HCT116 (cell line): ENCODE measurements around the gene SLC24A3. TPM values are rescaled to one million over a fixed set of nuclear protein-coding genes. Genes with fewer than 3 reads are reported as not detected.

Experiments
- ATAC-seq: fragments of 200-7000 bp; cut with Tn5 transposase; 2 replicates; pipeline ENCODE4 v1.9.1; 2020; ENCODE audit warnings: mild to moderate bottlenecking, moderate library complexity
- BruUV-seq: library from RNA; stranded (reverse); fragments of 400-500 nt; replicated peaks from 2 replicates; lab custom pipeline; 2021; lab: Mats Ljungman, UMichigan
- CTCF ChIA-PET: fragments of 300-600 bp; sonication (Branson Sonifier 250); formaldehyde crosslinking; loops from one replicate; lab custom pipeline; 2021; ENCODE audit warnings: antibody characterized with exemption; lab: Charles Lee
- POLR2A ChIA-PET: fragments of 300-600, 350-600 bp; sonication (Branson Sonifier 250); formaldehyde crosslinking; loops from one replicate; lab custom pipeline; 2021; ENCODE audit warnings: antibody characterized with exemption; lab: Charles Lee
- RAD21 ChIA-PET, 2 experiments: fragments of 300-600 bp; sonication (Branson Sonifier 250); formaldehyde crosslinking; loops; one replicate each; lab custom pipeline; 2023; ENCODE audit warnings: low total read pairs in 2 of 2; ENCODE audit not compliant: uncharacterized antibody in 2 of 2, unreplicated experiment in 2 of 2, low non-redundant PET in 1 of 2; lab: Charles Lee
- DNase-seq: peaks from one replicate; pipeline ENCODE4 v3.0.0-alpha.2; 2010; ENCODE audit warnings: low read depth, low spot score
- H2AFZ ChIP-seq: fragments of 200-600 bp; shearing (Covaris generic), sonication (generic); 2 replicates; pipeline ENCODE4 v1.6.1; 2017; ENCODE audit warnings: low read depth, mixed run types, mixed read lengths, antibody characterized with exemption, low read length; ENCODE audit not compliant: poor library complexity, severe bottlenecking
- H3K27ac ChIP-seq: 2 replicates; pipeline ENCODE4 v1.5.1; 2012; ENCODE audit warnings: low read depth, low read length
- H3K27me3 ChIP-seq: fragments of 200-600 bp; sonication (generic); 2 replicates; pipeline ENCODE4 v1.6.1; 2016; ENCODE audit warnings: mixed run types, low read length, mixed read lengths; ENCODE audit not compliant: insufficient read depth
- H3K36me3 ChIP-seq, 2 experiments: fragments of 200-500 bp in 1 of 2; fragments of 200-600 bp in 1 of 2; sonication (Bioruptor generic) in 1 of 2; sonication (generic) in 1 of 2; 2 replicates each; pipeline versions ENCODE4 v1.5.1 to v1.6.1; 2014 to 2016; ENCODE audit warnings: low read length in 2 of 2, inconsistent platforms in 1 of 2, mixed read lengths in 1 of 2, mixed run types in 1 of 2; ENCODE audit not compliant: insufficient read depth in 2 of 2, control insufficient read depth in 1 of 2
- H3K4me1 ChIP-seq, 2 experiments: fragments of 200-600 bp in 1 of 2; sonication (generic) in 1 of 2; 2 replicates each; pipeline versions ENCODE4 v1.5.1 to v1.6.1; 2012 to 2017; ENCODE audit warnings: low read length in 2 of 2, inconsistent platforms in 1 of 2, mild to moderate bottlenecking in 1 of 2, mixed read lengths in 1 of 2, mixed run types in 1 of 2, moderate library complexity in 1 of 2; ENCODE audit not compliant: insufficient read depth in 2 of 2, control insufficient read depth in 1 of 2
- H3K4me2 ChIP-seq: fragments of 200-600 bp; sonication (generic); 2 replicates; pipeline ENCODE4 v1.6.1; 2017; ENCODE audit warnings: mixed run types, low read length, mixed read lengths
- H3K4me3 ChIP-seq, 2 experiments: fragments of 200-600 bp in 1 of 2; sonication (generic) in 1 of 2; replicated peaks in 1 of 2; 2 replicates each; pipeline ENCODE4 v1.5.1; 2011 to 2016; ENCODE audit warnings: low read length in 2 of 2, control low read depth in 1 of 2, low read depth in 1 of 2, mild to moderate bottlenecking in 1 of 2, mixed read lengths in 1 of 2, mixed run types in 1 of 2
- H3K79me2 ChIP-seq: fragments of 200-600 bp; sonication (generic); 2 replicates; pipeline ENCODE4 v1.6.1; 2017; ENCODE audit warnings: mild to moderate bottlenecking, mixed run types, low read length, moderate library complexity, mixed read lengths; ENCODE audit not compliant: insufficient read depth
- H3K9ac ChIP-seq: fragments of 200-600 bp; sonication (generic); 2 replicates; pipeline ENCODE4 v1.6.1; 2016; ENCODE audit warnings: low read length, mixed read lengths
- H3K9me2 ChIP-seq: fragments of 200-600 bp; sonication (generic), shearing (Covaris generic); 2 replicates; pipeline ENCODE4 v1.6.1; 2017; ENCODE audit warnings: mixed run types, mild to moderate bottlenecking, moderate library complexity; ENCODE audit not compliant: insufficient read depth
- H3K9me3 ChIP-seq, 2 experiments: fragments of 200-500 bp in 1 of 2; fragments of 200-600 bp in 1 of 2; sonication (Bioruptor generic) in 1 of 2; sonication (generic) in 1 of 2; 2 replicates each; pipeline ENCODE4 v1.6.1; 2014 to 2017; ENCODE audit warnings: low read length in 2 of 2, mixed read lengths in 2 of 2, inconsistent platforms in 1 of 2, low read depth in 1 of 2, mild to moderate bottlenecking in 1 of 2, mixed run types in 1 of 2, moderate library complexity in 1 of 2; ENCODE audit not compliant: control insufficient read depth in 1 of 2, insufficient read depth in 1 of 2
- H4K20me1 ChIP-seq: fragments of 200-600 bp; sonication (generic), shearing (Covaris generic); 2 replicates; pipeline ENCODE4 v1.6.1; 2017; ENCODE audit warnings: mixed run types, mild to moderate bottlenecking, moderate library complexity; ENCODE audit not compliant: insufficient read depth
- CBX3 ChIP-seq: IDR thresholded peaks from 2 replicates; pipeline ENCODE4 v1.6.1; 2012; ENCODE audit warnings: low read depth
- EGR1 ChIP-seq: IDR thresholded peaks from 2 replicates; pipeline ENCODE4 v1.6.1; 2012; ENCODE audit warnings: low read depth
- EZH2 ChIP-seq: fragments of 200-600 bp; sonication (generic); IDR thresholded peaks from 2 replicates; pipeline ENCODE4 v1.6.1; 2017; ENCODE audit warnings: antibody characterized with exemption, mixed run types
- FOSL1 ChIP-seq: IDR thresholded peaks from 2 replicates; pipeline ENCODE4 v1.6.1; 2012; ENCODE audit warnings: low read depth
- JUND ChIP-seq: IDR thresholded peaks from 2 replicates; pipeline ENCODE4 v1.6.1; 2012
- POLR2A ChIP-seq: IDR thresholded peaks from 2 replicates; pipeline ENCODE4 v1.7.0; 2011; ENCODE audit warnings: borderline replicate concordance; ENCODE audit not compliant: insufficient read depth, insufficient read length; ENCODE audit errors: extremely low read depth
- RAD21 ChIP-seq: IDR thresholded peaks from 2 replicates; pipeline ENCODE4 v1.6.1; 2012; ENCODE audit warnings: low read depth, mild to moderate bottlenecking
- SIN3A ChIP-seq: IDR thresholded peaks from 2 replicates; pipeline ENCODE4 v1.6.1; 2012; ENCODE audit warnings: low read depth
- SP1 ChIP-seq: IDR thresholded peaks from 2 replicates; pipeline ENCODE4 v1.6.1; 2012; ENCODE audit warnings: low read depth
- SRF ChIP-seq: IDR thresholded peaks from 2 replicates; pipeline ENCODE4 v1.6.1; 2012; ENCODE audit warnings: low read depth
- TCF7L2 ChIP-seq: IDR thresholded peaks from 2 replicates; pipeline ENCODE4 v1.7.0; 2011; ENCODE audit warnings: borderline replicate concordance, inconsistent platforms; ENCODE audit not compliant: insufficient read depth, insufficient read length; ENCODE audit errors: extremely low read depth
- YY1 ChIP-seq: IDR thresholded peaks from 2 replicates; pipeline ENCODE4 v1.6.1; 2011; ENCODE audit warnings: low read length, low read depth, moderate library complexity, mild to moderate bottlenecking; ENCODE audit not compliant: insufficient replicate concordance; ENCODE audit errors: extremely low read depth
- ZFX ChIP-seq: fragments of 450-650 bp; IDR thresholded peaks from 2 replicates; pipeline ENCODE4 v1.6.1; 2017
- intact Hi-C: fragments of 100-400 bp; cut with micrococcal nuclease; formaldehyde crosslinking; loops from 2 replicates; pipeline ENCODE4 v1.10.0; 2022
- total RNA-seq: library from RNA; stranded (reverse); gene quantifications from one replicate; pipeline ENCODE4 v1.2.1, GENCODE V29; 2021; ENCODE audit not compliant: unreplicated experiment
- TF ChIP-seq, protein P1 (sequence below): IDR thresholded peaks from 2 replicates; pipeline ENCODE4 v1.6.1; 2012
- TF ChIP-seq, protein P2 (sequence below), 3 experiments: fragments of 200-600 bp in 1 of 3; sonication (generic) in 1 of 3; IDR thresholded peaks in 2 of 3; conservative IDR thresholded peaks in 1 of 3; 2 replicates each; pipeline ENCODE4 v1.5.1; 2012 to 2017; ENCODE audit warnings: low read depth in 2 of 3, low read length in 2 of 3, antibody characterized with exemption in 1 of 3, borderline replicate concordance in 1 of 3, control low read depth in 1 of 3, mild to moderate bottlenecking in 1 of 3, mixed read lengths in 1 of 3, mixed run types in 1 of 3, moderate library complexity in 1 of 3; ENCODE audit not compliant: insufficient read depth in 1 of 3
- TF ChIP-seq, protein P3 (sequence below): IDR thresholded peaks from 2 replicates; pipeline ENCODE4 v1.6.1; 2012; ENCODE audit warnings: low read depth

SLC24A3 gene
- total RNA-seq, 1 experiment from 2014 or later = not detected

DNA sequence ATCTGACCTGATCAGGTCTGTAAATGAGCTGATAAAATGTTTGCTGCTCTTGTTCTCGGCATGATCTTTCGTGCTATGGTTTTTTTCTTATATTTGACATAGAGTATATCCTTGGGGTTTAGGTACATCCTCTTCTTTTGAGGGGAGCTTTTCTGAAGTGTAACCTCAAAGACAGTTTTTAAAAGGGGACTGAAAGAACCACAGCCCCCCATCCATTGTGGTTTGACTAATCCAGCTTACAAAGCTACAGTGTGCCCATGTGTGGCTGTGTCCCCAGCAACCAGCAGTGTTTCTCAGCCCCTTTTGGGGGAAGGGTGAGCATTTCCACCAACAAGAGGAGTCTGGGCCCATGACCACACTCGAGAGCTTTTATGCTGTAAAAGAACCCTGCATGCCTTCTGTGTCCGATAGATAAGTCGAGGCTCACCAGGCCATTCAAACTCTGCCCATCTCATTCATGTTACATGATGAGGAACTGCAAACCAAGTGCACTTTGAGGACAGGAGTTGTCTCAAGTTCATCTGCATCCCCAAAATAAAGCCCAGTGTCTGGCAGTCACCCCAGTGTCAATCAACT, 266.0 kb downstream of the SLC24A3 start:
- CTCF ChIA-PET = no interaction called here
- RAD21 ChIA-PET = no interaction called here
- H3K79me2 ChIP-seq = no peaks in the 10 kb centered on the region

More for the DNA sequence above, 266.0 kb downstream of the SLC24A3 start:
- Histone ChIP-seq H3K4me2 (no peak overlapping the region), H3K9me3 (no peaks in the 10 kb centered on the region), H3K4me3 (no peak overlapping the region), H2AFZ (no peak overlapping the region), H3K36me3 (no peaks in the 10 kb centered on the region), H3K9me2 (no peaks in the 10 kb centered on the region), H3K27me3 (0 out of 2 replicates have a peak, but pooled peaks cover 2% of the 10 kb centered on the region), H3K27ac (no peak overlapping the region), H3K4me1 (no peaks in the 10 kb centered on the region), H3K9ac (no peak overlapping the region), H4K20me1 (no peaks in the 10 kb centered on the region)
- intact Hi-C loops = no loop called here
- DNase-seq (no peak), ATAC-seq (no peak)
- BruUV-seq = no TSS peak
- TF ChIP-seq, protein P1, sequence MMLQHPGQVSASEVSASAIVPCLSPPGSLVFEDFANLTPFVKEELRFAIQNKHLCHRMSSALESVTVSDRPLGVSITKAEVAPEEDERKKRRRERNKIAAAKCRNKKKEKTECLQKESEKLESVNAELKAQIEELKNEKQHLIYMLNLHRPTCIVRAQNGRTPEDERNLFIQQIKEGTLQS = no peak
- TF ChIP-seq EZH2 = no peak
- no peak for TF ChIP-seq POLR2A
- no peak for TF ChIP-seq FOSL1
- no peak for TF ChIP-seq EGR1
- TF ChIP-seq YY1 = no peak
- no peak for TF ChIP-seq TCF7L2
- TF ChIP-seq, protein P2, sequence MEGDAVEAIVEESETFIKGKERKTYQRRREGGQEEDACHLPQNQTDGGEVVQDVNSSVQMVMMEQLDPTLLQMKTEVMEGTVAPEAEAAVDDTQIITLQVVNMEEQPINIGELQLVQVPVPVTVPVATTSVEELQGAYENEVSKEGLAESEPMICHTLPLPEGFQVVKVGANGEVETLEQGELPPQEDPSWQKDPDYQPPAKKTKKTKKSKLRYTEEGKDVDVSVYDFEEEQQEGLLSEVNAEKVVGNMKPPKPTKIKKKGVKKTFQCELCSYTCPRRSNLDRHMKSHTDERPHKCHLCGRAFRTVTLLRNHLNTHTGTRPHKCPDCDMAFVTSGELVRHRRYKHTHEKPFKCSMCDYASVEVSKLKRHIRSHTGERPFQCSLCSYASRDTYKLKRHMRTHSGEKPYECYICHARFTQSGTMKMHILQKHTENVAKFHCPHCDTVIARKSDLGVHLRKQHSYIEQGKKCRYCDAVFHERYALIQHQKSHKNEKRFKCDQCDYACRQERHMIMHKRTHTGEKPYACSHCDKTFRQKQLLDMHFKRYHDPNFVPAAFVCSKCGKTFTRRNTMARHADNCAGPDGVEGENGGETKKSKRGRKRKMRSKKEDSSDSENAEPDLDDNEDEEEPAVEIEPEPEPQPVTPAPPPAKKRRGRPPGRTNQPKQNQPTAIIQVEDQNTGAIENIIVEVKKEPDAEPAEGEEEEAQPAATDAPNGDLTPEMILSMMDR (IDR thresholded peaks at IDR 0.05 in 2 of 3, conservative IDR thresholded peaks at IDR 0.05 in 1 of 3; ENCODE audit: borderline replicate concordance in 1 of 3, insufficient read depth in 1 of 3, low read depth in 2 of 3, low read length in 2 of 3) = no peak
- no peak for TF ChIP-seq SRF
- no peak for TF ChIP-seq SP1
- TF ChIP-seq SIN3A = no peak
- no peak for TF ChIP-seq RAD21
- TF ChIP-seq CBX3 = no peak
- TF ChIP-seq JUND = no peak
- TF ChIP-seq, protein P3, sequence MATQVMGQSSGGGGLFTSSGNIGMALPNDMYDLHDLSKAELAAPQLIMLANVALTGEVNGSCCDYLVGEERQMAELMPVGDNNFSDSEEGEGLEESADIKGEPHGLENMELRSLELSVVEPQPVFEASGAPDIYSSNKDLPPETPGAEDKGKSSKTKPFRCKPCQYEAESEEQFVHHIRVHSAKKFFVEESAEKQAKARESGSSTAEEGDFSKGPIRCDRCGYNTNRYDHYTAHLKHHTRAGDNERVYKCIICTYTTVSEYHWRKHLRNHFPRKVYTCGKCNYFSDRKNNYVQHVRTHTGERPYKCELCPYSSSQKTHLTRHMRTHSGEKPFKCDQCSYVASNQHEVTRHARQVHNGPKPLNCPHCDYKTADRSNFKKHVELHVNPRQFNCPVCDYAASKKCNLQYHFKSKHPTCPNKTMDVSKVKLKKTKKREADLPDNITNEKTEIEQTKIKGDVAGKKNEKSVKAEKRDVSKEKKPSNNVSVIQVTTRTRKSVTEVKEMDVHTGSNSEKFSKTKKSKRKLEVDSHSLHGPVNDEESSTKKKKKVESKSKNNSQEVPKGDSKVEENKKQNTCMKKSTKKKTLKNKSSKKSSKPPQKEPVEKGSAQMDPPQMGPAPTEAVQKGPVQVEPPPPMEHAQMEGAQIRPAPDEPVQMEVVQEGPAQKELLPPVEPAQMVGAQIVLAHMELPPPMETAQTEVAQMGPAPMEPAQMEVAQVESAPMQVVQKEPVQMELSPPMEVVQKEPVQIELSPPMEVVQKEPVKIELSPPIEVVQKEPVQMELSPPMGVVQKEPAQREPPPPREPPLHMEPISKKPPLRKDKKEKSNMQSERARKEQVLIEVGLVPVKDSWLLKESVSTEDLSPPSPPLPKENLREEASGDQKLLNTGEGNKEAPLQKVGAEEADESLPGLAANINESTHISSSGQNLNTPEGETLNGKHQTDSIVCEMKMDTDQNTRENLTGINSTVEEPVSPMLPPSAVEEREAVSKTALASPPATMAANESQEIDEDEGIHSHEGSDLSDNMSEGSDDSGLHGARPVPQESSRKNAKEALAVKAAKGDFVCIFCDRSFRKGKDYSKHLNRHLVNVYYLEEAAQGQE = no peak
- TF ChIP-seq ZFX = no peak
- POLR2A ChIA-PET = no interaction called here
